GM21717 (cell line): ENCODE results near the gene BEST2.
"Not testable (repeated sequence)": the region's sequence is repeated elsewhere in the genome, so short reads cannot be mapped to it uniquely, and the experiment has no call there.

Experiments used
- ATAC-seq: cut with Tn5 transposase; IDR thresholded peaks from one replicate; pipeline ENCODE4 v1.9.1; 2021; ENCODE audit warnings: mild to moderate bottlenecking, moderate library complexity; ENCODE audit not compliant: unreplicated experiment

Gene BEST2

GRCh38 chr19:12796146-12797071, 44.8 kb downstream of the BEST2 start:
- no peak for ATAC-seq

- no peak for ATAC-seq
Measured at GRCh38 chr19:12797141-12797587, 45.6 kb downstream of the BEST2 start.

GRCh38 chr19:12797607-12798006, 46.0 kb downstream of the BEST2 start:
- ATAC-seq, result not testable (repeated sequence)

GRCh38 chr19:12799742-12800465, 48.3 kb downstream of the BEST2 start:
- ATAC-seq, result no peak

- ATAC-seq, result no peak
Measured at GRCh38 chr19:12800466-12800770, 48.8 kb downstream of the BEST2 start.

- ATAC-seq, result no peak
Measured at GRCh38 chr19:12800923-12801465, 49.4 kb downstream of the BEST2 start.

GRCh38 chr19:12801466-12802266, 50.1 kb downstream of the BEST2 start, which contains the start of the genes PRDX2 and THSD8:
TSS of gene PRDX2 (minus strand) at chr19:12801800. CDS start at chr19:12801261, 539 bp downstream.
TSS of gene THSD8 (plus strand) at chr19:12802069. CDS start at chr19:12802072, 3 bp downstream.
- ATAC-seq, result no peak

GRCh38 chr19:12802267-12803106, 50.9 kb downstream of the BEST2 start:
- no peak for ATAC-seq

GRCh38 chr19:12804051-12804450, 52.5 kb downstream of the BEST2 start:
- ATAC-seq, result no peak

- no peak for ATAC-seq
Measured at GRCh38 chr19:12806242-12807081, 54.9 kb downstream of the BEST2 start, which contains the start of gene RNASEH2A. TSS of gene RNASEH2A (plus strand) at chr19:12806584. CDS start at chr19:12806674, 90 bp downstream.
